Esophagus mucosa (tissue), 1 donor: Measurements from ENCODE around the gene MAU2. TPM values are rescaled to one million over a fixed set of nuclear protein-coding genes. Genes with fewer than 3 reads are reported as not detected.
A peak's percentile ranks its signal among the peaks of the same experiment; 100 is the strongest.
"Not testable (repeated sequence)": the region's sequence is repeated elsewhere in the genome, so short reads cannot be mapped to it uniquely, and the experiment has no call there.

Experiments
- ATAC-seq: fragments of 200-7000 bp; cut with Tn5 transposase; one replicate; pipeline ENCODE4 v1.9.1; 2020
- total RNA-seq: library from RNA; stranded (reverse); gene quantifications from one replicate; pipeline ENCODE4 v1.2.4, GENCODE V29; 2023
- donor health status: DM: yes; HTN: yes; CAD: no.

Gene MAU2
- total RNA-seq, 1 donor from 2014 or later: 33.4 TPM

- ATAC-seq: peak; percentile 17
Measured at GRCh38 chr19:19348266-19348665, 27.6 kb downstream of the MAU2 start.

DNA sequence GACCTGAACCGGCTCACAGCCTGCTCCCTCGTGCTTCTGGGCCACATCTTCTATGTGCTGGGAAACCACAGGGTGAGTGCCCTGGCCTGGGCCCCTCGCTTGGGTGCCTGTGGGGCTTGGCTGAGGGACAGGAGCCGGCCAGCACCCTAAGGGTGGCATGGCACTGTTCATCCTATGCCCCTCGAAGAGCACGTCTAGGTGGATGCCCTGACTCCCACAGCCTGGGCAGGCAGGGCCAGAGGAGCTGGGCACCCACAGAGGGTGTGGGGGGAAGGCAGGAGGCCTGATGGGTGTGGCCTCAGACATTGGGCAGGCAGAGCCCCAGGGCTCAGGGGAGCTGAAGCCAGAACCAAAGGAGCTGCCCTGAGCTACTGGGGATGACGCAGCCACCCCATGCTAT, 28.7 kb downstream of the MAU2 start:
- no peak for ATAC-seq

- not testable (repeated sequence) for ATAC-seq
Measured at GRCh38 chr19:19350756-19351155, 30.1 kb downstream of the MAU2 start.

- ATAC-seq: no peak
Measured at GRCh38 chr19:19352823-19353222, 32.2 kb downstream of the MAU2 start.

- no peak for ATAC-seq
Measured at GRCh38 chr19:19354007-19354406, 33.4 kb downstream of the MAU2 start.

GRCh38 chr19:19354932-19355331, 34.3 kb downstream of the MAU2 start:
- no peak for ATAC-seq

DNA sequence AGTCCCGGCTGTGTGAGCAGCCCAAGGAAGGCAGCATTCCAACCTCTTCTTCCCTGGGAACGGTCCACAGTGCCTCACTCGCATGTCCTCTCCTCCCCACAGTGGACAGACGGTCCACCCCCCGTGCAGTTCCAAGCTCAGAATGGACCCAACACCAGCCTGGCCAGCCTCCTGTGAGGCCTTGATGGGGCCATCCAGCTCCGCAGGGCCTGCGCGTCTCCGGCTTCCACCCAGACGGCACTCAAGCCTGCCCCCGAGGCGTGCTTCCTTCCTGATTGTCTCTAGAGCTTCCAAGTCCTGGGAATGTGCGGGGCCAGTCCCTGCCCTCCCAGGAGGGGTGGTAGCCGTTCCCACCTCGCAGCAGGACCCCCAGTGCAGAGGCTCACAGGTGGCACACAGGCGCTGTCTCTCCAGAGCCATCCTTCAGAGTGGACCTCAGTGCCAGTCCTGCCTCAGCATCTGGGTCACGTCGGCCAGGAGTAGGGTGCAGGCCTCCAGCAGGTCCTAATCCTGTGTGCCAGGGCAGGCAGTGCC, 35.0 kb downstream of the MAU2 start:
- ATAC-seq: no peak

GRCh38 chr19:19356500-19356899, 35.9 kb downstream of the MAU2 start:
- no peak for ATAC-seq

DNA sequence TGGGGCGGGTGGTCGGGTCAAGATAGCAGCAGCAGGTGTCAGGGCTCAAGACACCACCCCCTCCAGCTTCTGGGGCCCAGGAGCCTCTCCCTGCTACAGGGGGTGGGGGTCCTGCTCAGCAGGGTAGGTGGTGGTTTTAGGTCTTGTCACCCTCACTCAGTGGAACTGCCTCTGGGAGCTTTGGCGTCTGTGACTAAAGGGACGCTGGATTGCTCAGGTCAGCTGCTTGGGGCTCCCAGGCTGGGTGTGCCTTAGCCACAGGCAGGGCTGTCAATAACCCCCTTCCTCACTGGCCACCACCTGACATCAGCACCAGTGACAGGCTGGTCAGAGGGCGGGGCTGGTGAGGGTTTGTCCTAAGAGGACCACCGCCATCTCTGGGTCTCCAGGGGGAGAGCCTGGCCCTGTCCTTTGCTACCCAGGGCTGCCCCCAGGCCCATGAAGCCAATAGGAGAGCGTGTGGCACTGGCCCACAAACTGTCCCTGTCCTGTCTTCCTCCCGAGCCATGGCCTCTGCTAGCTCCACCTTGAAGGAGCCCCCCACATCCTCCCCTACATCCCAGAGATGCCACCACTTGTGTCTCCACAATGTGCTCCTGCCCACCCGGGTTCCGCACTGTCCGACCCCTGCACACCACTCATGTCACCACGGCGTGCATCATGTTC, 36.4 kb downstream of the MAU2 start:
- no peak for ATAC-seq

GRCh38 chr19:19361075-19361594, 40.5 kb downstream of the MAU2 start:
- ATAC-seq: peak; percentile 81

DNA sequence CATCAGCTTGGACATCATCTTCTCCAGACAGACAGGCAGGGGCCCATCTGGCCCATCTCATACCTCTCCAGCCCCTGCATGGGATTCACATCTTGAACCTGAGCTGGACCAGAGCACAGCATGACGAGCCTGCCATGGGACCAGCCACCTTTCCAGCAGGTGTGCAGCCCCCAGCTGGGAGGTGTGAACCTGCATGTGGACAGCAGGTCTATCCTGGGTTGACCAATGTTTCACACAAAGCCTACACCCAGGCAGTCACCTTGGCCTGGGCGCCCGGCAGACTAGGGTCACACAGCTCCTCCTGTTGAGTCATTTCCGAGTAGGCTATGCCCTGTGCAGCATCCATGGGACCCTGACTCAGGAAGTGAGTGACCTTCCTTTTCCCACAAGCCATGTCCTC, 41.4 kb downstream of the MAU2 start:
- ATAC-seq: no peak

DNA sequence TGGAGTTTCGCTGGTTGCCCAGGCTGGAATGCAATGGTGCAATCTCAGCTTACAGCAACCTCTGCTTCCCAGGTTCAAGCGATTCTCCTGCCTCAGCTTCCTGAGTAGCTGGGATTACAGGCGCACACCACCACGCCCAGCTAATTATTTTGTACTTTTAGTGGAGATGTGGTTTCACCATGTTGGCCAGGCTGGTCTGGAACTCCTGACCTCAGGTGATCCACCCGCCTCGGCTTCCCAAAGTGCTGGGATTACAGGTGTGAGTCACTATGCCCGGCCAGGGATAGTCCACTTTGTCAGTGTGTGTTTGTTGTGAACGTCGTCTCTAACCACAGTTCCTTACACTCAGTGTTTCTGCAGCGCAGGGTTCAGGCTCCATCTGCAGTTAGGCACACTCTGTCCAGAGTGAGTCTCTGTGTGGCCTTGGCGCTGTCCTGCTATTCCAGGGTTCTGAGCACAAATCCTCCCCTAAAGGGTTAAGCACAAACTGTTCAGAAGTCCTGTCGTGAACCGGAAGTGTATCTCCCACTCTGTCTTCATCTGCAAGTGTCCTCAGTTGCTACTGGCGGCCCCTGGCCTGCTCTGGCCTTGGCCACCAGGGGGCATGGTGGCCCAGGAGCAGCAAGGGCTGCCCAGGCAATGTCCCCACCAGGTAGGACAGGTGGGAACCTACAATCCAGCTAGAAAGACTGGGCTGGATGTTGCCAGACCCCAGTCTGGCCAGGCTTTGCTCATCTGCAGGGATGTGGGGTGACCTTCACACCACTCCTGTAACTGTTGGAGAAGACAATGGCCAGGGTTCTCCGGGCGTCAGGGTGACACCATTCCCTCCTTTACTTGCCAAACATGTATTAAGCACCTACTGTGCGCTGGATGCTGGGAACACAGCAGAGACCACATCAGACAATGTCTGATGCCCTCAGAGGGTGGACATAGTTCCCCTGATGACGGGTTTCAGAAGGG, 46.1 kb downstream of the MAU2 start:
- peak; percentile 81 for ATAC-seq

DNA sequence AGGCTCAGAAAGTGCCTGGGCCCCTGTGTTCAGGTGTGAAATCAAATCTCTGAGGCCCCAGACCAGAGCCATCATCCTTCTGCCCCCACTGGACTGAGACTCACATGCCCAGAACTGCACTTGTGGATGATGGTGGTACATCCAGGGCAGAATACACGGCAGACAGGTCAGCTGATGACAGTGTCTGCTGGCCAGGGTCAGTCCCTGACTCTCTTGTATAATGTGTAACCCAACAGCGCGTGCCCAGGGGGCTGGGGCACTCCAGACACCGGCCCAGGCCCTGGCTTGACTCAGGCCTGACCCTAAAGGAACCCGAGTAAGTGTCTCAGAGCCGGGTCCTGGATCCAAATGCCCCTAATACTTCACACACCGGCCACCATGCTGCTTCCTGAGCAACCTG, 47.5 kb downstream of the MAU2 start:
- no peak for ATAC-seq

DNA sequence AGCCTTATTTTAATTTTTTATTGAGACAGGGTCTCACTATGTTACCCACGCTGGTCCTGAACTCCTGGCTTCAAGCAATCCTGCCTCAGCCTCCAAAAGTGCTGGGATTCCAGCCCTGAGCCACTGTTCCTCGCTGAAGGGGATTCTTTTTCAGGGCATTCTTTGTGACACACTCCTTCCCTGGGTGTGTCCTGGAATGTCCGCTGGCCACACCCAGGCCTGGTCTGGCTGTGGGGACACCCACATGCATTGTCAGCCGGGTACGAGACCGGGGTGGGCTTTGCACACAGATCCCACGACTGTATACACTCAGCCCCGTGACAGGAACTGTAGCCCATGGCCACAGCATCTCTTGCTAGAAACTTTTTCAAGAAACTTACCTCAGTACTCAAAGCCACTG, 50.4 kb downstream of the MAU2 start:
- no peak for ATAC-seq

GRCh38 chr19:19372656-19373416, 52.2 kb downstream of the MAU2 start:
- ATAC-seq: peak; percentile 73

DNA sequence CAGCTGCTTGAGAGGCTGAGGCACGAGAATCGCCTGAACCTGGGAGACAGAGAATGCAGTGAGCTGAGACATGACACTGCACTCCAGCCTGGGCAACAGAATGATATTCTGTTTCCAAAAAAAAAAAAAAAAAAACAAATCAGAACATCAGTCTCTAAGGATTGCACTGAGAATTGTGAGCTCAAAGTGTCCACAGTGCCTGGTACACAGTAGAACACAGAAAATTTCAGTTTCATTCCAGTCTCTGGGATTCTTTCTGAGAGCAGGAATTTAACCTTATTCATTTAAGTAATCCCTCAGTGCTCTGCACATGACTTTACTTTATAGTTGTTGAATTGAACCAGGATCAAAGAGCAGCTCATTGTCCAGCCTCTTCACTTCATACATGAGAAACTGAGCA, 58.9 kb downstream of the MAU2 start:
- ATAC-seq: no peak

DNA sequence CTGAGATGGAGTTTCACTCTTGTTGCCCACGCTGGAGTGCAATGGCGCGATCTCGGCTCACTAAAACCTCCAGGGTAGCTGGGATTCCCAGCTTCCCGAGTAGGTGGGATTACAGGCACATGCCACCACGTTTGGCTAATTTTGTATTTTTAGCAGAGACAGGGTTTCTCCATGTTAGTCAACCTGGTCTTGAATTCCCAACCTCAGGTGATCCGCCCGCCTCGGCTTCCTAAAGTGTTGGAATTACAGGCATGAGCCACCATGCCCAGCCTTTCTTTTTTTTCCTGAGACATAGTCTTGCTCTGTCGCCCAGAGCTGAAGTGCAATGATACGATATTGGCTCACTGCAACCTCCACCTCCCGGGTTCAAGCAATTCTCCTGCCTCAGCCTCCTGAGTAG, 59.7 kb downstream of the MAU2 start:
- not testable (repeated sequence) for ATAC-seq

GRCh38 chr19:19381007-19381926, 60.6 kb downstream of the MAU2 start:
- ATAC-seq: no peak

GRCh38 chr19:19382118-19382517, 61.5 kb downstream of the MAU2 start:
- no peak for ATAC-seq

GRCh38 chr19:19384486-19384885, 63.9 kb downstream of the MAU2 start:
- ATAC-seq: no peak

DNA sequence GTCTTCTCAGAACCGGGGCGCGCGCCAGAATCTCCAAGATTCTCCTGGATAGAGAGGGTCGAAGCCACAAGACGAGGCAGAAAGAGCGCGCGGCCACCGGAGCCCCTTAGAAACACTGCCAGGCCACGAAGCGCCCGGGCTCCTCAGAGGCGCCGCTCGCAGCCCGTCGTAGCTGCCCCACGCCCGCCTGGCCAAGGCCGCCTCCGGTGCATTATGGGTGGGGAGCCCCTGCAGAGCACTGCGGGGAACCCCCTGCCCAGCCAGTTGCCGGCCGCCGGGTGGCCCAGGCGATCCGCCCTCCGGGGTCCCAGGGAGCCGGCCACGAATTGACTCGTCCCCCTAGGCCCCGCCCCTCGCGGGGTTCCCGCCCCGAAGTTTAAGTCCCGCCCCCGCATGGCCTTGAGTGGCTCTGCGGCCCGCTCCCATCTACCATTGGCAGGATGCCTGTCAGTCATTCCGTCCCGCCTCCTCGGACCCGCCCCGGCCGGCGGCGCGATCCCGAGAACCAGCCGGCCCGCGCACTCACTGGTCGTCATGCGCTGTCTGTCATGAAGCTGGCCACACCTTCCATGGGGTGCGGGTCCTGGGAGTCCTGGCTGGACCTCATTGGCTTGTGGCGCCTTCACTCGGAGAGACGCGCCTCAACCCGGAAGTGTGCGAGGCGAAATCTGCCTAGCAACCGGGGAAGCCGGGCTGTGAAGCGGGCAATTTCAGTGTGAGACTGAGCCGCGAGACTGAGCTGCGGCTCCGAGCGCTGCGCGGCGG, 64.7 kb downstream of the MAU2 start:
- peak; percentile 97 for ATAC-seq
